Right cardiac atrium (tissue), 5 donors: Measurements from ENCODE around the gene ALK. TPM values are rescaled to one million over a fixed set of nuclear protein-coding genes. Genes with fewer than 3 reads are reported as not detected.

Experiments used
- ATAC-seq, 2 donors: fragments of 200-7000 bp; cut with Tn5 transposase; one replicate each; pipeline versions ENCODE4 v1.8.0 to v1.9.1; 2020; ENCODE audit warnings: moderate library complexity in 2 of 2, mild to moderate bottlenecking in 1 of 2
- DNase-seq, 3 donors: peaks; one replicate each; pipeline ENCODE4 v3.0.0-alpha.2; 2020
- H3K27ac ChIP-seq: one replicate; pipeline ENCODE4 v1.5.1; 2013; ENCODE audit warnings: mild to moderate bottlenecking, low read length, control low read depth, moderate library complexity
- H3K27me3 ChIP-seq: one replicate; pipeline ENCODE4 v1.6.1; 2013; ENCODE audit not compliant: control insufficient read depth, insufficient read depth
- H3K4me1 ChIP-seq: one replicate; pipeline ENCODE4 v1.6.1; 2013; ENCODE audit warnings: low read length; ENCODE audit not compliant: control insufficient read depth, insufficient read depth
- H3K4me3 ChIP-seq: one replicate; pipeline ENCODE4 v1.5.1; 2013; ENCODE audit warnings: low read length, control low read depth
- H3K9me3 ChIP-seq: one replicate; pipeline ENCODE4 v1.6.1; 2013; ENCODE audit warnings: low read length; ENCODE audit not compliant: control insufficient read depth
- WGBS: extraction: QIAGEN DNeasy Blood & Tissue Kit; methylation state at CpG from one replicate; pipeline ENCODE4 v1.1.7; 2013; 5-methylcytosine and 5-hydroxymethylcytosine counted together
- intact Hi-C, 4 donors: fragments of 100-400 bp; cut with DNase I; formaldehyde crosslinking; loops; one replicate each; pipeline versions ENCODE4 v1.11.0 to v1.14.0; 2022 to 2023
- polyA plus RNA-seq: library from polyadenylated mRNA; stranded (reverse); fragments of 200-250 nt; gene quantifications from one replicate; pipeline ENCODE4 v1.2.3, GENCODE V29; 2013
- total RNA-seq, 4 donors: library from RNA; stranded (reverse); fragmentation: NEBNext Ultra II Directional; extraction: Animal tissue kit (Norgen Biotek cat#: 25700); gene quantifications; one replicate each; pipeline ENCODE4 v1.2.1, GENCODE V29; 2021
- donor health status: healthy with polysubstance abuse.
- donor health status: DM: no; HTN: yes; CAD: no.
- donor health status: DM: no; HTN: no; CAD: no.
- donor health status: DM: no; HTN: yes; CAD: no; lungs with severe emphysema.
- donor health status: DM: yes; HTN: yes; CAD: no.

Gene ALK
- total and polyA plus RNA-seq, 5 donors: 0.05 to 0.17 (median 0.10) TPM; not detected in 1

- no peaks in the 10 kb centered on the region for H3K4me1 ChIP-seq
- ATAC-seq (no peak), DNase-seq (no peak)
- H3K27ac ChIP-seq: no peak overlapping the region
- intact Hi-C loops: no loop called here
- 54% methylated on average over 7 of the region's 7 CpGs for WGBS
- no peaks in the 10 kb centered on the region for H3K27me3 ChIP-seq
- H3K4me3 ChIP-seq: no peak overlapping the region
- H3K9me3 ChIP-seq: no peaks in the 10 kb centered on the region
Measured at GRCh38 chr2:29226808-29227207, 694.6 kb downstream of the ALK start.

DNA sequence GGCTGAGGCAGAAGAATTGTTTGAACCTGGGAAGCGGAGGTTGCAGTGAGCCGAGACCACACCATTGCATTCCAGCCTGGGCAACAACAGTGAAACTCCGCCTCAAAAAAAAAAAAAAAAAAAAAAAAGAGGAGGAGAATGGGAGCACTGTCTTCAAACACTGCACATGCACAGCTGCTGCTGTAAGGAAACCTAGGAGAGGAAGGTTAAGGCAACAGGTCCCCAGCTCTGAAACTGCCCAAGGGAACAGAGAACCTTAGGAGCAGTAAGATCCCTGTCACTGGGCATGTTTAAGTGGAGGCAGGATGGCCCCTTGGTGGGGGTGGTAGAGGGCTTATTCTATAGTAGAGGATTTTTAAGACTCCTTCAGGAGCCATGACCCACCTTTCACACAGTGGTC lies 695.0 kb downstream of the ALK start:
- DNase-seq (no peak), ATAC-seq (no peak)
- 93% methylated on average over 3 of the region's 3 CpGs for WGBS
- intact Hi-C loops: no loop called here
- no peak overlapping the region for H3K27ac ChIP-seq
- no peaks in the 10 kb centered on the region for H3K9me3 ChIP-seq
- H3K4me3 ChIP-seq: no peak overlapping the region
- H3K27me3 ChIP-seq: no peaks in the 10 kb centered on the region
- no peaks in the 10 kb centered on the region for H3K4me1 ChIP-seq

- H3K27ac ChIP-seq: no peak overlapping the region
- DNase-seq (no peak), ATAC-seq (no peak)
- intact Hi-C loops: no loop called here
- H3K4me1 ChIP-seq: no peaks in the 10 kb centered on the region
- H3K9me3 ChIP-seq: no peaks in the 10 kb centered on the region
- no peak overlapping the region for H3K4me3 ChIP-seq
- WGBS: 80% methylated on average over 8 of the region's 8 CpGs
- no peaks in the 10 kb centered on the region for H3K27me3 ChIP-seq
Measured at GRCh38 chr2:29225814-29226213, 695.6 kb downstream of the ALK start.

GRCh38 chr2:29224693-29225551 lies 696.5 kb downstream of the ALK start:
- ATAC-seq (no peak), DNase-seq (no peak)
- Histone ChIP-seq H3K4me3 (no peak overlapping the region), H3K9me3 (no peaks in the 10 kb centered on the region), H3K4me1 (no peaks in the 10 kb centered on the region), H3K27me3 (no peaks in the 10 kb centered on the region), H3K27ac (no peak overlapping the region)
- intact Hi-C loops: no loop called here
- 76% methylated on average over 17 of the region's 17 CpGs for WGBS

DNA sequence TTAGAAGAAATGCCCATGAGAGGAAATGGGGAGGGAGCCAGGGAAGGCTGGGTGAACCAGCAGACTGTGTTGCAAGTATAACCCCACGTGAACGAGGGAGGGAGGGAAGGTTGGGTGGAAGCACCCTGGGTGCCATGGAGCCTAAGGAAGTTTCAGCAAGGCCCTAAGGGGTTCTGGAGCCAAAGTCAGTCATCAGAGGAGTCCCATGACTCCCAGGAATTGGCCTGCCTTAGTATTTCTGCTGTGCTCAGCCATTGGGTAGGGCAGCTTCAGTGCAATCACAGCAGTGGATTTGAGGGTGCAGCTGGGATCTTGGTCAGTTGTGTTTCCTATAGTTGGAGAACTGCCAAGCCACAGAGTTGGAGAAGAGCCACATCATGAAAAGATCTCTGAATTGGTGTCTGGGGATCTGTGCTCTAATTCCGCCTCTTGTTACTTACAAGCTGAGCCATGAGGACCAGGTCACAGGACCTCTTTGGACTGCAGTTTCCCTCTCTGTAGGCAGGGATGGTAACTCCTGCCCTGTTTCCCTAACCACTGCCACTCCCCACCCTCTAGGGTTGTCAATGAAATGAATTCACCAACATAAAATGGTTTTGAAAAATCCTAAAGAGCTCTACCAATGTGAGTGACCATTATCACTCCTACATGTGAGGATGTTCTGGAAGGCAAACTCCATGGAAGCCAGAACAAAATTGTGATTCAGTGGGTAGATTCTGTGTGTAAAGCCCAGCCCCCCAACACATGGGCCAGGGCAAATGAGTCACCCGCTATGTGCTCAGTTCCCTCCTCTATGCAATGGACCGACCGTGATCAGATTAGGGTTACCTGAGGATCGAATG lies 697.3 kb downstream of the ALK start:
- DNase-seq (peak in 2 of 3 donors; percentile 37 to 65), ATAC-seq (peak; percentile 56 to 65)
- Histone ChIP-seq H3K4me3 (no peak overlapping the region), H3K27me3 (no peaks in the 10 kb centered on the region), H3K27ac (no peak overlapping the region), H3K9me3 (no peaks in the 10 kb centered on the region), H3K4me1 (no peaks in the 10 kb centered on the region)
- intact Hi-C loops: no loop called here
- WGBS: 68% methylated on average over 7 of the region's 7 CpGs

- DNase-seq (peak in 1 of 3 donors; percentile 53), ATAC-seq (no peak)
- intact Hi-C loops: no loop called here
- H3K9me3 ChIP-seq: no peaks in the 10 kb centered on the region
- 92% methylated on average over 11 of the region's 11 CpGs for WGBS
- H3K4me3 ChIP-seq: no peak overlapping the region
- H3K4me1 ChIP-seq: no peaks in the 10 kb centered on the region
- no peak overlapping the region for H3K27ac ChIP-seq
- no peaks in the 10 kb centered on the region for H3K27me3 ChIP-seq
Measured at GRCh38 chr2:29223257-29223656, 698.1 kb downstream of the ALK start.

- intact Hi-C loops: no loop called here
- DNase-seq: peak in 1 of 3 donors; percentile 18
- H3K4me3 ChIP-seq: no peak overlapping the region
Measured at GRCh38 chr2:29222381-29223179, 698.8 kb downstream of the ALK start.

DNA sequence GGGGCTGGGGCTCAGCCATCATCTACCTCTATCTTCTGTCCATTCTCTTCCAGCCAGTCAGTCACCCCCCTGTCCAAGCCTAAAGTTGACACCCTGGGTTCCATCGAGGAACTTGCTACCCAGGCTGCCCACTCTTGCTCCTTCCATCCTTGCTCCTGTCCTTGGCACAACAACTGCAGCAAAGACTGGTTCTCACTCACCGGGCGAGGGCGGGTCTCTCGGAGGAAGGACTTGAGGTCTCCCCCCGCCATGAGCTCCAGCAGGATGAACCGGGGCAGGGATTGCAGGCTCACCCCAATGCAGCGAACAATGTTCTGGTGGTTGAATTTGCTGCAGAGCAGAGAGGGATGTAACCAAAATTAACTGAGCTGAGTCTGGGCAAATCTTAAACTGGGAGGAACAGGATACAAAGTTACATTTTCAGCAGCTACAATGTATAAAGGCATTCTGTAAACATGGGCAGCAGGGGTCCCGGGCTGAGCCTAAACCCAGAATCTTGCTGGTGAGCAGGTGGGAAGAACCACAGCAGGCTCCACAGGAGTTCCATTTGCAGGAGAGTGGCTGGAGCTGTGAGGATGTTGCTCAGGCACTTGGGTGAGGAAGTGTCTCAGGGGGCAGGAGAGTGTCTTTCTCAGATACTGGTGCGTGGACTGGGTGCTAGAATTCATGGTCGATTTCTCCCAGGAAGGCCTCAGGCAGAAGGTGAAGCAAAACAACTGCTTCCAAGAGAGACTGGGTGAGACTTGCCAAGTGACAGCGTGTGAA lies 700.7 kb downstream of the ALK start:
- WGBS: 77% methylated on average over 12 of the region's 12 CpGs
- intact Hi-C loops: no loop called here

More at GRCh38 chr2:29222381-29223179, 698.8 kb downstream of the ALK start:
- no peak overlapping the region for H3K27ac ChIP-seq
- no peaks in the 10 kb centered on the region for H3K9me3 ChIP-seq
- no peaks in the 10 kb centered on the region for H3K4me1 ChIP-seq
- no peak for ATAC-seq
- WGBS: 80% methylated on average over 11 of the region's 11 CpGs
- H3K27me3 ChIP-seq: no peaks in the 10 kb centered on the region

DNA sequence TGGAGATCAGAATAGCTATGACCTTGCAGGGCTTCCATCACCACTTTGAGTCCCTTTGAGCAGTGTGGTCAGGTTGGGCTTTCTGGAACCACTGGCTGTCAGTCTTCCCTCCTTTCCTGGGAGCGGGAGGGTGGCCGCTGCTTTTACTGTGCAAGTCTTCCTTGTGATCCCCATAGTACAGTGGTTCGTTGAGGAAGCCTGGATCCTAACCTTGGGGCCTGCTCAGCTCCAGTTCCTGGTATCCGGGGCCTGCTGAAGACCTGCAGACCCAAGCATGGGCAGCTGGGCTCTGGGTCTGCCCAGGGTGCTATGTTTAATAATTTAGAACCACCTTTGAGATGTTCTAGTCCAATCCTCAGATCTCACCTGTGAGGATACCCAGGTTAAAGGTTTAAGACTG lies 702.0 kb downstream of the ALK start:
- no peak for ATAC-seq
- Histone ChIP-seq H3K4me1 (no peaks in the 10 kb centered on the region), H3K9me3 (no peaks in the 10 kb centered on the region), H3K27me3 (no peaks in the 10 kb centered on the region), H3K27ac (no peak overlapping the region), H3K4me3 (no peak overlapping the region)
- 90% methylated on average over 4 of the region's 4 CpGs for WGBS
- no peak for DNase-seq
- intact Hi-C loops: no loop called here

More for the DNA sequence above, 700.7 kb downstream of the ALK start:
- Histone ChIP-seq H3K9me3 (no peaks in the 10 kb centered on the region), H3K4me3 (no peak overlapping the region), H3K27me3 (no peaks in the 10 kb centered on the region), H3K4me1 (no peaks in the 10 kb centered on the region), H3K27ac (no peak overlapping the region)
- ATAC-seq (no peak), DNase-seq (no peak)

GRCh38 chr2:29218550-29219125 lies 702.7 kb downstream of the ALK start:
- ATAC-seq: no peak
- Histone ChIP-seq H3K9me3 (no peaks in the 10 kb centered on the region), H3K27me3 (no peaks in the 10 kb centered on the region), H3K4me3 (no peak overlapping the region), H3K27ac (no peak overlapping the region), H3K4me1 (no peaks in the 10 kb centered on the region)
- 81% methylated on average over 4 of the region's 4 CpGs for WGBS
- no peak for DNase-seq
- intact Hi-C loops: no loop called here
